HCT116 (cell line): ENCODE results near the gene GNAT1.

Source experiments
- CTCF ChIP-seq, 3 experiments: fragments of 200-600 bp in 1 of 3; sonication (generic) in 1 of 3; IDR thresholded peaks in 2 of 3; conservative IDR thresholded peaks in 1 of 3; 2 replicates each; pipeline ENCODE4 v1.5.1; 2012 to 2017; ENCODE audit warnings: low read depth in 2 of 3, low read length in 2 of 3, antibody characterized with exemption in 1 of 3, borderline replicate concordance in 1 of 3, control low read depth in 1 of 3, mild to moderate bottlenecking in 1 of 3, mixed read lengths in 1 of 3, mixed run types in 1 of 3, moderate library complexity in 1 of 3; ENCODE audit not compliant: insufficient read depth in 1 of 3
- EZH2phosphoT487 ChIP-seq: fragments of 200-600 bp; IDR thresholded peaks from 2 replicates; pipeline ENCODE4 v1.6.1; 2018; ENCODE audit warnings: antibody characterized with exemption, borderline replicate concordance
- JUND ChIP-seq: IDR thresholded peaks from 2 replicates; pipeline ENCODE4 v1.6.1; 2012
- POLR2A ChIP-seq: IDR thresholded peaks from 2 replicates; pipeline ENCODE4 v1.7.0; 2011; ENCODE audit warnings: borderline replicate concordance; ENCODE audit not compliant: insufficient read depth, insufficient read length; ENCODE audit errors: extremely low read depth
- REST ChIP-seq: IDR thresholded peaks from 2 replicates; pipeline ENCODE4 v1.6.1; 2012; ENCODE audit warnings: low read depth
- ZBTB33 ChIP-seq: IDR thresholded peaks from 2 replicates; pipeline ENCODE4 v1.6.1; 2011; ENCODE audit warnings: mild to moderate bottlenecking, low read length, moderate library complexity; ENCODE audit not compliant: insufficient replicate concordance; ENCODE audit errors: extremely low read depth

GRCh38 chr3:50150863-50151686 lies 40.3 kb upstream of the GNAT1 start:
- TF ChIP-seq POLR2A (no peak), JUND (no peak), CTCF (IDR thresholded peaks at IDR 0.05 in 2 of 3, conservative IDR thresholded peaks at IDR 0.05 in 1 of 3; ENCODE audit: borderline replicate concordance in 1 of 3, insufficient read depth in 1 of 3, low read depth in 2 of 3, low read length in 2 of 3) (no peak), ZBTB33 (no peak), REST (no peak), EZH2phosphoT487 (no peak)
